ENCODE results near the gene PRR23E. TPM values are rescaled to one million over a fixed set of nuclear protein-coding genes. Genes with fewer than 3 reads are reported as not detected.
A peak's percentile ranks its signal among the peaks of the same experiment; 100 is the strongest.

PRR23E gene
- total and polyA plus RNA-seq, 4 donors, result not detected

- Histone ChIP-seq H3K27me3 (ENCODE audit: control insufficient read depth, insufficient read depth, low read length) (no peaks in the 10 kb centered on the region), H3K4me1 (ENCODE audit: control insufficient read depth, insufficient read depth, low read length) (peaks cover 19% of the 10 kb centered on the region), H3K4me3 (ENCODE audit: low read depth, low read length) (no peak overlapping the region), H3K36me3 (ENCODE audit: control insufficient read depth, insufficient read depth, low read length) (no peaks in the 10 kb centered on the region), H3K27ac (ENCODE audit: low read depth, low read length) (no peak overlapping the region), H3K9me3 (ENCODE audit: control insufficient read depth, insufficient read depth, low read length) (no peaks in the 10 kb centered on the region)
- WGBS (ENCODE audit: insufficient coverage), result 64% methylated on average over 10 of the region's 10 CpGs
- DNase-seq (ENCODE audit: low read depth in 4 of 6, low spot score in 6 of 6), result peak in 1 of 6 donors; percentile 48
Observed at GRCh38 chr3:127152684-127153505, 40.0 kb upstream of the PRR23E start.

GRCh38 chr3:127153506-127153815, 39.5 kb upstream of the PRR23E start:
- no peaks in the 10 kb centered on the region for H3K9me3 ChIP-seq (ENCODE audit: control insufficient read depth, insufficient read depth, low read length)
- H3K27me3 ChIP-seq (ENCODE audit: control insufficient read depth, insufficient read depth, low read length), result no peaks in the 10 kb centered on the region
- no peak overlapping the region for H3K4me3 ChIP-seq (ENCODE audit: low read depth, low read length)
- H3K27ac ChIP-seq (ENCODE audit: low read depth, low read length), result no peak overlapping the region
- WGBS (ENCODE audit: insufficient coverage), result 90% methylated on average over 5 of the region's 5 CpGs
- H3K4me1 ChIP-seq (ENCODE audit: control insufficient read depth, insufficient read depth, low read length), result peaks cover 25% of the 10 kb centered on the region
- DNase-seq (ENCODE audit: low read depth in 4 of 6, low spot score in 6 of 6), result no peak
- H3K36me3 ChIP-seq (ENCODE audit: control insufficient read depth, insufficient read depth, low read length), result no peaks in the 10 kb centered on the region

GRCh38 chr3:127156338-127157050, 36.4 kb upstream of the PRR23E start:
- Histone ChIP-seq H3K27me3 (ENCODE audit: control insufficient read depth, insufficient read depth, low read length) (no peaks in the 10 kb centered on the region), H3K9me3 (ENCODE audit: control insufficient read depth, insufficient read depth, low read length) (no peaks in the 10 kb centered on the region), H3K36me3 (ENCODE audit: control insufficient read depth, insufficient read depth, low read length) (no peaks in the 10 kb centered on the region), H3K27ac (ENCODE audit: low read depth, low read length) (no peak overlapping the region), H3K4me1 (ENCODE audit: control insufficient read depth, insufficient read depth, low read length) (peaks cover 27% of the 10 kb centered on the region), H3K4me3 (ENCODE audit: low read depth, low read length) (no peak overlapping the region)
- DNase-seq (ENCODE audit: low read depth in 4 of 6, low spot score in 6 of 6), result no peak
- WGBS (ENCODE audit: insufficient coverage), result 62% methylated on average over 14 of the region's 16 CpGs

GRCh38 chr3:127157171-127157828, 35.6 kb upstream of the PRR23E start:
- 20% methylated on average over 10 of the region's 14 CpGs for WGBS (ENCODE audit: insufficient coverage)
- DNase-seq (ENCODE audit: low read depth in 4 of 6, low spot score in 6 of 6), result peak in 2 of 6 donors; percentile 39 to 83
- peaks cover 27% of the 10 kb centered on the region for H3K4me1 ChIP-seq (ENCODE audit: control insufficient read depth, insufficient read depth, low read length)
- H3K9me3 ChIP-seq (ENCODE audit: control insufficient read depth, insufficient read depth, low read length), result no peaks in the 10 kb centered on the region
- H3K27me3 ChIP-seq (ENCODE audit: control insufficient read depth, insufficient read depth, low read length), result no peaks in the 10 kb centered on the region
- no peak overlapping the region for H3K27ac ChIP-seq (ENCODE audit: low read depth, low read length)
- no peak overlapping the region for H3K4me3 ChIP-seq (ENCODE audit: low read depth, low read length)
- H3K36me3 ChIP-seq (ENCODE audit: control insufficient read depth, insufficient read depth, low read length), result no peaks in the 10 kb centered on the region

- DNase-seq (ENCODE audit: low read depth in 4 of 6, low spot score in 6 of 6), result peak in 1 of 6 donors; percentile 47
- H3K9me3 ChIP-seq (ENCODE audit: control insufficient read depth, insufficient read depth, low read length), result no peaks in the 10 kb centered on the region
- no peak overlapping the region for H3K4me3 ChIP-seq (ENCODE audit: low read depth, low read length)
- H3K36me3 ChIP-seq (ENCODE audit: control insufficient read depth, insufficient read depth, low read length), result no peaks in the 10 kb centered on the region
- 27% methylated on average over 7 of the region's 10 CpGs for WGBS (ENCODE audit: insufficient coverage)
- no peaks in the 10 kb centered on the region for H3K27me3 ChIP-seq (ENCODE audit: control insufficient read depth, insufficient read depth, low read length)
- H3K4me1 ChIP-seq (ENCODE audit: control insufficient read depth, insufficient read depth, low read length), result peaks cover 27% of the 10 kb centered on the region
- no peak overlapping the region for H3K27ac ChIP-seq (ENCODE audit: low read depth, low read length)
Observed at GRCh38 chr3:127158614-127159229, 34.2 kb upstream of the PRR23E start.

GRCh38 chr3:127159543-127159942, 33.4 kb upstream of the PRR23E start:
- Histone ChIP-seq H3K9me3 (ENCODE audit: control insufficient read depth, insufficient read depth, low read length) (no peaks in the 10 kb centered on the region), H3K36me3 (ENCODE audit: control insufficient read depth, insufficient read depth, low read length) (no peaks in the 10 kb centered on the region), H3K27me3 (ENCODE audit: control insufficient read depth, insufficient read depth, low read length) (peaks cover 2% of the 10 kb centered on the region), H3K4me3 (ENCODE audit: low read depth, low read length) (no peak overlapping the region), H3K27ac (ENCODE audit: low read depth, low read length) (no peak overlapping the region), H3K4me1 (ENCODE audit: control insufficient read depth, insufficient read depth, low read length) (peaks cover 27% of the 10 kb centered on the region)
- 24% methylated on average over 4 of the region's 7 CpGs for WGBS (ENCODE audit: insufficient coverage)
- peak in 1 of 6 donors; percentile 59 for DNase-seq (ENCODE audit: low read depth in 4 of 6, low spot score in 6 of 6)

- H3K36me3 ChIP-seq (ENCODE audit: control insufficient read depth, insufficient read depth, low read length), result no peaks in the 10 kb centered on the region
- H3K4me1 ChIP-seq (ENCODE audit: control insufficient read depth, insufficient read depth, low read length), result peaks cover 27% of the 10 kb centered on the region
- H3K9me3 ChIP-seq (ENCODE audit: control insufficient read depth, insufficient read depth, low read length), result no peaks in the 10 kb centered on the region
- 96% methylated on average over 2 of the region's 2 CpGs for WGBS (ENCODE audit: insufficient coverage)
- no peak overlapping the region for H3K27ac ChIP-seq (ENCODE audit: low read depth, low read length)
- no peak for DNase-seq (ENCODE audit: low read depth in 4 of 6, low spot score in 6 of 6)
- H3K4me3 ChIP-seq (ENCODE audit: low read depth, low read length), result no peak overlapping the region
- peaks cover 2% of the 10 kb centered on the region for H3K27me3 ChIP-seq (ENCODE audit: control insufficient read depth, insufficient read depth, low read length)
Observed at GRCh38 chr3:127161236-127161635, 31.7 kb upstream of the PRR23E start.

- 95% methylated on average over 2 of the region's 2 CpGs for WGBS (ENCODE audit: insufficient coverage)
Observed at GRCh38 chr3:127161973-127162579, 30.9 kb upstream of the PRR23E start.

GRCh38 chr3:127162947-127163645, 29.8 kb upstream of the PRR23E start:
- DNase-seq (ENCODE audit: low read depth in 4 of 6, low spot score in 6 of 6), result peak in 1 of 6 donors; percentile 47
- WGBS (ENCODE audit: insufficient coverage), result 52% methylated on average over 12 of the region's 15 CpGs

More at GRCh38 chr3:127161973-127162579, 30.9 kb upstream of the PRR23E start:
- Histone ChIP-seq H3K36me3 (ENCODE audit: control insufficient read depth, insufficient read depth, low read length) (no peaks in the 10 kb centered on the region), H3K27ac (ENCODE audit: low read depth, low read length) (no peak overlapping the region), H3K4me1 (ENCODE audit: control insufficient read depth, insufficient read depth, low read length) (peaks cover 20% of the 10 kb centered on the region), H3K4me3 (ENCODE audit: low read depth, low read length) (no peak overlapping the region), H3K9me3 (ENCODE audit: control insufficient read depth, insufficient read depth, low read length) (no peaks in the 10 kb centered on the region), H3K27me3 (ENCODE audit: control insufficient read depth, insufficient read depth, low read length) (peaks cover 2% of the 10 kb centered on the region)
- no peak for DNase-seq (ENCODE audit: low read depth in 4 of 6, low spot score in 6 of 6)

More at GRCh38 chr3:127162947-127163645, 29.8 kb upstream of the PRR23E start:
- no peak overlapping the region for H3K4me3 ChIP-seq (ENCODE audit: low read depth, low read length)
- H3K36me3 ChIP-seq (ENCODE audit: control insufficient read depth, insufficient read depth, low read length), result no peaks in the 10 kb centered on the region
- no peaks in the 10 kb centered on the region for H3K9me3 ChIP-seq (ENCODE audit: control insufficient read depth, insufficient read depth, low read length)
- peaks cover 2% of the 10 kb centered on the region for H3K27me3 ChIP-seq (ENCODE audit: control insufficient read depth, insufficient read depth, low read length)
- peaks cover 11% of the 10 kb centered on the region for H3K4me1 ChIP-seq (ENCODE audit: control insufficient read depth, insufficient read depth, low read length)
- no peak overlapping the region for H3K27ac ChIP-seq (ENCODE audit: low read depth, low read length)
